HG02798 (cell line): ENCODE results near the gene IRAK3.
A peak's percentile ranks its signal among the peaks of the same experiment; 100 is the strongest.

Source experiments
- ATAC-seq: cut with Tn5 transposase; IDR thresholded peaks from one replicate; pipeline ENCODE4 v1.9.1; 2021; ENCODE audit warnings: mild to moderate bottlenecking; ENCODE audit not compliant: unreplicated experiment, poor library complexity

IRAK3 gene

DNA sequence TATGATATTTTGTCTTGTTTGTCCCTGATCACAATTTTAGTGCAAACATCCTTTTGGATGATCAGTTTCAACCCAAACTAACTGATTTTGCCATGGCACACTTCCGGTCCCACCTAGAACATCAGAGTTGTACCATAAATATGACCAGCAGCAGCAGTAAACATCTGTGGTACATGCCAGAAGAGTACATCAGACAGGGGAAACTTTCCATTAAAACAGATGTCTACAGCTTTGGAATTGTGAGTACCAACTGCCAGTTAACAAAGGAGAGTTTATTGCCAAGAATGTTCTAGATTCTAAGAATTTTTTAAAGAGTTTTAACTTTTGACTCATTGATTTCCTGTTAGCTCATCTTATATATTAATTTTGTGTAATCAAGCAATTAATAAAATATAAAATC lies 55.4 kb downstream of the IRAK3 start:
- no peak for ATAC-seq

DNA sequence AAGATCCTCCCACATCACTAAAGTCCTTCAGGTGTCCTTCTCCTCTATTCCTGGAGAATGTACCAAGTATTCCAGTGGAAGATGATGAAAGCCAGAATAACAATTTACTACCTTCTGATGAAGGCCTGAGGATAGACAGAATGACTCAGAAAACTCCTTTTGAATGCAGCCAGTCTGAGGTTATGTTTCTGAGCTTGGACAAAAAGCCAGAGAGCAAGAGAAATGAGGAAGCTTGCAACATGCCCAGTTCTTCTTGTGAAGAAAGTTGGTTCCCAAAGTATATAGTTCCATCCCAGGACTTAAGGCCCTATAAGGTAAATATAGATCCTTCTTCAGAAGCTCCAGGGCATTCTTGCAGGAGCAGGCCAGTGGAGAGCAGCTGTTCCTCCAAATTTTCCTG lies 58.7 kb downstream of the IRAK3 start:
- ATAC-seq, result no peak

DNA sequence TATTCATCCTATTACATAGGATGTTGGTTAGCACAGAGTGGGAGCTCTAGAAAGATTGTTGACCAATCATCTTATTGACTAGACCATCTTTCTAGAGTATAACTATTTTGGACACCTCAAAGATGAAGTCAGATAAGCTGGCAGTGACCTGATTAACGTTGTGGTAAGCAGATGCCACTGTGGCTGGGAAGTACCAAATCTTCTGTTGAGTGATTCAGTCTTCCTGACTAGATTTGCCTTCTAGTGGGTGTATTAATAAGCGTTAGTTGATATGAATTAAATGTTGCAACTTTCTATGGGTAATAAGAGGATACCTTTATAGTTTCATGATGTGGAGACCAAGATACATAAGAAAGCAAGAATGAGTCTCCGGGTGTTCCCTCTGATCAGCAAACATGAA lies 62.0 kb downstream of the IRAK3 start:
- ATAC-seq, result no peak

DNA sequence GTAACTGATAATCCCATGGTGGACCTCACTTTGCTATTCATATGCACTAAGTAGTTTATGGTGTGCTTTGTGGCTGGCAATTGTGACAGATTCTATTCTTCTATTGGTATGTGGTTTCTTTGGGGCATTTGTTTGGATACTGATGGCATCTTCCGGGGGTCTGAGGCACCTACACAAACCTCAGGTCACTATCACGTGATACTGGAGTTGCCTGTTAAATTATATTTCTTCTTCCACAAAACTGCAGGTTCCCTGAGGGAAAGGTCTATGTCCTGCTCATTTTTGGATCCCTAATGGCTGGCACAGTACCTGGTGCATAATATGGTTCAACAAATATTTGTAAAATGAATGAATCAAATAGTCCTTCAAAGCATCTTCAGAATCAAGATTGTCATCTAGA lies 63.8 kb downstream of the IRAK3 start:
- ATAC-seq, result no peak

DNA sequence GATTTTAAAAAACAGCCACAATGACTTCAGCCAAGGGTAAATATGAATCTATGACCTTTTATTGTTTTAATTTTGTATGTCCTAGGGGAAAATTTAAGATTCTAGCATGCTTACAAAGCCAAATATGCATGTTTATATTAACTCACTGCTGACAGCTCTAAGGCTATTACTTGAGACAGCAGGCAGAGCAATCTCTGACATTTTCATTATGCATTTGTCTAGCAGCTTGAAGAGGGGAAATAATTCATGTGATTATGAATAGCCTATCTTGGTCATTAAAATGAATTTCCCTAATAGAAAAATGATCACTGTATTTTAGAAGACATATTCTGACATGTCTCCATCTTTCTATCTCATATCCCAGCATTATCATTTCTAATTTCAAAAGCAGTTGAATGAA lies 66.7 kb downstream of the IRAK3 start:
- no peak for ATAC-seq

DNA sequence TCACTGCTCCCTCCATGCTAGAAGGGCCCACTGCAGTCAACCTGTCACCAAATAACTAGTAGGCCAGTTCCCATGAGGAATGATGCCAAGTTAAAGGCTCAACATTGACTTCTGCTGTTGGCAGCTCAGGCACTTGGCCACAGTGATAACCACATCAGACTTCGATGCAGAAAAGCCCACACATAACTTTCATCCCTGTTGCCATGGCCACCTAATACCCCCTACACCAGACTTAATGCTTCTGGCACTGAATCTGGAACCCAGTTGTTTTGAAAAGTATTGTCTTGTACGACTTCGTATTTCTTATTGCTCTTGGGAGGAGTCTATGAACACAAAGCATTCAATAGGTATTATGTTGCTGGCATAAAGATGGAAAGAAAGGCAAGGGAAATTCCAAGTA lies 69.0 kb downstream of the IRAK3 start:
- ATAC-seq, result no peak

DNA sequence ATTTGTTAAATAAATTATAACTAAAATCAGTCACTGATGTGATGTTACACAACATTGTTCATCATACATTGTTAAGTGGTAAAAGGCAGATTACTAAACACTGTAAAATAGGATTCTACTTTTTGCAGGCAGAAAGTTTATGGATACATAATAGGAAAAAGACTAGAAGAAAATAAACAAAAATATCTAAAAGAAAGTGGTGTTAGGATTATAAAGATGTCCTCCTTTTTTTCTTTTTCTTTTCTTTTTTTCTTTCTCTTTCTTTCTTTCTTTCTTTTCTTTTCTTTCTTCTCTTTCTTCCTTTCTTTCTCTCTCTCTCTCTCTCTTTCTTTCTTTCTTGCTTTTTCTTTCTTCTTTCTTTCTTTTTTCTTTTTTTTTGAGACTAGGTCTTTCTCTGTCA lies 73.7 kb downstream of the IRAK3 start:
- no peak for ATAC-seq

DNA sequence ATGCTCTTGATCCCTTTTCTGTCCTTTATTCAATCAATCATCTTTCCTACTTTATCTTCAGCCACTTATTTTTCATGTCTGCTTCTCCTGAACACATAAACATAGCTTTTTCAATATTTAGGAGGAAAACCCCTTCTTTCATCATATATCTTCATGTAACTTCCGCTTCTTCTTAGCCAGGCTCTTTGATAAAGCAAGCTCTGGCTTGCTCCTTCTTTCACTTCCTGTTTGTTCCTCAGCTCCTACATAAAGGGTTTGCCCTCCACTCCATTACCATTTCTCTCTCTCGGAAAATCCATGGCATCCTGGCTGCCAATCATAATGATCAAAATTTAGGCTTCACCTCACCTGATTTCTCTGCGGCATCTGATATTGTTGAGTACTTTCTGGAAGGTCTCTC lies 79.5 kb downstream of the IRAK3 start:
- no peak for ATAC-seq

DNA sequence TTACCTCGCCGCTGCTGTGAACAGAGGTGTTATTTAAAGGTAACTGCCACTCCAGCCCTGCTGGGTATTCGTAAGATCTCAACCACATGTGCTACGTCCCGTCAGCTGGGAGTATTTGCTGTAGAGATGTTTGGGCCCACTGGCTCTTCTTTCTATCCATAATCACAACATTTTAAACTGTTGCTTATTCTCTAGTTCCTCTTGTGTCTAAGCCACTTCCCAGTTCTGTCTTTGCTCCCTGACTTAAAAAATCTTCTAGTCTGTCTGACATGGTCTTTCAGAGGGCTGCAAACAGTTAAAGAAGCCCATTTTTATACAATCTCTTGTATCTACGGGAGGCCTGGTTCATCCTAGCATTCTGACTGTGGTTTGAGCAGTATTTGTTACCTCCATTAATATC lies 80.1 kb downstream of the IRAK3 start:
- no peak for ATAC-seq

DNA sequence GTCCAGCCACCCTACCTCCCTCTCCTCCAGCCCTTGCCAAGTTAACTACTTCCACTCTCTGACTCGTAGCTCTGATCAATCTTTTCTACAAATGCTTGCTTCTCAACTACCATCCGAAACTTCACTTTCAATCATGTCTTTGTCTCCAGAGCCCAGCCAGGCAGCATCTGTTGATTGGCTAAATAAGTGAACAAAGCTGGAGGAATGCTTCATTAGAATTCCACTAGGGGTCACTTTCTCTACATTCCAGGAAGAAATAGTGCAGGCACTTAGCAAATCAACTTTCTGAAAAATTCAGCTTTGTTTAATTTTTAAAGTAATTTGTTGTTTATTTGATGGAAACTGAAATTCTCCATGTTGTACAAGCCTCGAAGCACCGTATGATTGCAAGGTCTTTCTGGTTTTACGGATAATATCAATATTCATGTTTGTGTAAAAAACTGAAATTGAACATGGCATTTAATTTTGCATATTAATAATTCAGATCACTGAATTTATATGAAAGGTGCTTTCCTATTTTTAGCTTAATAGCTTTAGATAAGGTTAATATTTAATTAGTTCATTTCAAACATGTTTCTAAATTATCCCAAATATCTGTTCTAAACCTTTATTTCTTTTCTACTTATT lies 80.9 kb downstream of the IRAK3 start:
- ATAC-seq, result peak; percentile 55

DNA sequence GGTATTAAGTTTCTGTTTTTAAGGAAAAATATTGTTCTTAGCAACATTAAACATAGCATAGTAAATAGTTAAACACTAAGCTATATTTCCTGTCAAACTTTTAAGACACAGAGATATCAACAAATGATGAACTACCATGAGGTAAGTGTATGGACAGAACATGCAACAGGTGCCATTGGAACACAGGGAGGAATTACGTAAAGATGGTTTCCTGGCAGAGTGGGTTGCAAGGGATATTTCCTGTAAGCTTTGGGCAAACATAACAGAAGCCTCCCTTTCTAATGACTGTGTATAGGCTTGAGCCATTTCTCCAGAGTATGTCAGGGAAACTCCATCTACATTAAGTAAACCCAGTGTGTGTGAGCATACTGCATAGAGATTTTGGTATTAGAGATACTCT lies 81.6 kb downstream of the IRAK3 start:
- no peak for ATAC-seq

DNA sequence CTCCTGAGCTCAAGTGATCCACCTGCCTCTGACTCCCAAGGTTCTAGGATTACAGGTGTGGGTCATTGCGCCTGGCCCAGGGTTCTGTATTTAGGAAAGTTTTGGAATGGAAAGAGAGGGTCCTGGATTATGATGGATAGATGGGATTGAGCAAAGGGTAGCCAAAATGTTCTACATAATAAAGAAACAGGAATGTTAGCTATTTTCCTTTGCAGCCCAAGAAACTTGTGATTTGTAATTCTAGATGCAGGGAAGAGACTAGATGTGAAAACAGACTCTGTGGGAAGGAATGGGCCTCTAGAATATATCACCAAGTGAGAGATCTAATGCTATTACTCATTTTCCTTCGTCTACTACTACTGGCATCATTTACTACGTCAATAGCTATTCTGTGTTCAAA lies 83.6 kb downstream of the IRAK3 start:
- ATAC-seq, result no peak

DNA sequence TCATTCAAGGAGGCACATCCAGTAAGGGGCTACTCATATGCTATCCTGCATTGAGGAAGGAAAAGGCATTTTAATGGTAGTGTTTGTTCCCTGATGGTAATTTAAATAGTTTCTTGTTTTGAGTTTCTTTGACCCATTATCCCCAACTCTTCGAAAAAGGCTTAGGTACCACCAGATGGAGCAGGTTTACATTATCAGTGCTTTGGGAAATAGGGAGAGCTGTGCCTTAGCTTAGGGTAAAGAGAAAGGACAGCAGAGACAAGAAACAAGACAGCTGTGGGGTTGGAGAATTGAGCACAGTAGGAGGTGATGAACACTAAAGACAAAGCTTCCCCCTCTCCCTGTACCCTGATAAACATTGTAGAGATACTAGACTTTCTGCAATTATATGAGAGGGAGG lies 84.1 kb downstream of the IRAK3 start:
- ATAC-seq, result no peak

DNA sequence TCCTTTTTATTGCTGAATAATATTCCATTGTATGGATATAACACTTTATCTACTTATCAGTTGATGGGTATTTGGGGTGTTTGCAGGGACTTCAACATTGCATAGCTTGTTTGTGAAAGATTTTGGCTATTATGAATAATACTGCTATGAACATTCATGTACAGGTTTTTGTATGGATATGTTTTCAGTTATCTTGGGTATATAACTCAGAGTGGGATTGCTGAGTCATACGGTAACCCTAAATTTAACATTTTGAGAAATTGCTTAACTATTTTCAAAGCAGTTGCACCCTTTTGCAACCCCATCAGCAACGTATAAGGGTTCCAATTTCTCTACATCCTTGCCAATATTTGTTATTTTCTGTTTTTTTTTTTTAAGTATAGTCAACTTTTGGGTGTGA lies 86.0 kb downstream of the IRAK3 start:
- ATAC-seq, result peak; percentile 36

DNA sequence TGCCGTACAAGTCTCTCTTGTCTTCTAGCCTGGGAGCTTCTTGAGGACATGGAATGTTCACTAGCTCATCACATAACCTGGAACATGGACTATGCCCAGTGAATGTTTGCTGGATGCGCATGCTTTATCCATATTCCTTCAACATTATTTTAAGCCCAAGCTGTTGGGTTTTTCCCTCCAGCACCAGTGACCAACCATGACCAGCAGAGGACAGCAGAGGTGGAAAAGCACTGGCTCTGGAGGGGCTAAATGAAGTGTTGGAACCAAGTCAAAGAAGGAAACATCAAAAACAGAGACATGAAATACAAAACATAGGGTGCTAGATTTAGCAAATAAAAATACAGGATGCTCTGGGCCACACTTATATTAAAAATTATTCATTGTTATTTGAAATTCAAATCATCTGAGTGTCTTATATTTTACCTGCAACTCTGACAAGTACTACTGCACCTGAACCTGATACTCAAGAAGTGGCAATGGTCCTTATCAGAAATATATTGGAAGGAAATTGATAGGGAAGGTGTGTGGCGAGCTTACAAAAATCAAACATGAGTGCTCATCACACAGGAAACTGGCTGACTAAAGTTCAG lies 90.2 kb downstream of the IRAK3 start:
- ATAC-seq, result peak; percentile 44

DNA sequence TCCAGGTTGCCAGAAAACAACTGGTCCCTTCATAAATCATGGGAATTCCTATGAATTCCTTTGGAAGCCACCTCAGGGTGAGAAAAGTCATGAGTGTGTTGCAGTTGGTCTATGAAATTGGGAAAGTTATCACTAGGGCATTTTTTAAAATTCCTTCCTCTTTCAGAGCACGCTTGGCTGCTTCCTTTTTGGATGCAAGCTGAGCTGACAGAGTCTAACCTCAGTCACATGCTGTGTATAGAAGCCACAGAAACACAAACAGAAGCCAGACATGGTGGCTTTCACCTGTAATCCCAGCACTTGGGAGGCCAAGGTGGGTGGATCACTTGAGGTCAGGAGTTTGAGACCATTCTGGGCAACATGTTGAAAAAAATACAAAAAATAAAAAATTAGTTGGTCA lies 91.5 kb downstream of the IRAK3 start:
- no peak for ATAC-seq

DNA sequence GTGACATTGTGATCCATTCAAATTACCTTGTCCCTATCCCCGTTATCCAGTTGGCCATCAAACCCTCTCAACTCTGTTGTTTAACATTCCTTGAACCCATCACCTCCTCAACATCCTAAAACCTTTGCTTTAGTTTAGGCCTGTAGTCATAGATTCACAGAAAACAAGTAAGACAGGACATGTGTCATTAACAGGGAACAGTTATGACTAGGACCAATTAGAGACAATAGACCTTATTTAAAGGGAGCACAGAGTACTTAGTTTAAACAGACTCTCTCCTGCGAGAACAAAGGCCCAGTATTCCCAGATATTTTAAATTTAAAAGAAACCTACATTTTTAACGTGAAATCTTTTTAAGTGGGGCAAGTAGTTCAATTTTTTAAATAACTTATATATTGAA lies 93.2 kb downstream of the IRAK3 start:
- no peak for ATAC-seq

DNA sequence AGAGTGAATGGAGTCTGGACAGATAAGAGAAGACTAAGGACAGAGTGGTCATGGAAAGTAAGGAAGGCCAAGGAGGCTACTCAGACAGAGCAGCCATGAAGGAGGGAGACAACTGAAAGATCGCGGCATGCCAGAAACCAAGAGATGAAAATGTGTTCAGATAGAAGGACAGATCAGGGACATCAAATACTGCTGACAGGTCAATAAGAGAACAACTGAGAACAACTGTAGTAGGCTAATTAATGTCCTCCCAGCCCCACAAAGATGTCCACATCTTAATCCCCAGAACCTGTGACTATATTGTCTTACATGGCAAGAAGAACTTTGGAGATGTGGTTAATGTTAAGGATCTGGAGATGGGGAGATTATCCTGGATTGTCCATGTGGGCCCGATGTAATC lies 98.3 kb downstream of the IRAK3 start:
- no peak for ATAC-seq

DNA sequence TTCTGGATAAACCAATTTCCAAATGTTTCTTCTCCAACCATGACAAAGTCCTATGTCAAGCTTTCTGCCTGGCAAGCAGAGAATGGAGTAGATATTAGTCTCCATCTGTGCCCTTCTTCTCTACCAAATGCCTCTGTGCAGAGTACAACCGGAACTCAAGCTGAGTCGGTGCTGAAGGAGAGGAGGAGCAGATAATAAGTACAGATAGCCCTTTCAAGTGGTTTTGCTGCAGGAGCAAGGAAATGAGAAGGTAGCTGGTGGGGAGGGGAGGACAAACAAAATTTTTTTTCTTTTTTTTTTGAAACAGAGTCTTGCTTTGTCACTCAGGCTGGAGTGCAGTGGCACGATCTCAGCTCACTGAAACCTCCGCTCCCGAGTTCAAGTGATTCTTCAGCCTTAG lies 99.1 kb downstream of the IRAK3 start:
- ATAC-seq, result no peak

DNA sequence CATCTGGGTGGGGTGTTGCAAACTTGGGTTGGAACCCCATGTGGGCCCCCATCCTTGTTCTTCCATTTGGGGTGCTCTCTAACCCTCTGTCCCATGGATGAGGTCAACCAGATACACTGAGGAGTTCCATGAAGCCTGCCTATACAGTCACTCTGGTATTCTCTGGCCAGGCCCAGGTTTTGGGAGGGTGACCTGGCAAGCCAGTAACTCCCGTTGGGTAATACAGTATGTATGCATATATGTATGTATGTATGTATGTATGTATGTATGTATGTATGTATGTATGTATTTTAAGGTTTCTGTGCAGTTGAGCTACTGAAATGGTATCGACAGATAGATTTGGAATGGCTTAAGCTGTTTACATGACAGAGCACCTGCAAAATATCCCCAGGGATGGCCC lies 100.5 kb downstream of the IRAK3 start:
- ATAC-seq, result no peak

DNA sequence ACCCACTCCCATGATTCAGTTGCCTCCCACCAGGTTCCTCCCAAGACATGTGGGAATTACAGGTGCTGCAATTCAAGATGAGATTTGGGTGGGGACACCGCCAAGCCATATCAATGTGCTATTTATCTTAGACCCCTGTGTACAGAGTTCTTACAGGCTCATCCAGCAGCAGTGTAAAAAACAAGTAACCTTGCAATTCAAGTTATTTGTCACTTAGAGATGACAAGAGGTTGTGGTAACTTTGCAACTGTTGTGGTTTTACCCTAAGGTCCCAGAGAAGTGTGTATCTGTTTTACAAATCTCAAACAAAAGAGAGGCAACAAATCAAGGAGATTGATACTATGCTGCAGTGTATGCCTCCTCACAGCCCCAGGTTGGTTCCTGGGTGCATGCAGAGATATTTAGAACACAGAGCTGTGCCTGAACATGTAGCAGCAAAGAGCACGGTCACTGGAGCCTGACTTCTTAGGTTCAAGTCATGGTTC lies 101.7 kb downstream of the IRAK3 start:
- ATAC-seq, result no peak

DNA sequence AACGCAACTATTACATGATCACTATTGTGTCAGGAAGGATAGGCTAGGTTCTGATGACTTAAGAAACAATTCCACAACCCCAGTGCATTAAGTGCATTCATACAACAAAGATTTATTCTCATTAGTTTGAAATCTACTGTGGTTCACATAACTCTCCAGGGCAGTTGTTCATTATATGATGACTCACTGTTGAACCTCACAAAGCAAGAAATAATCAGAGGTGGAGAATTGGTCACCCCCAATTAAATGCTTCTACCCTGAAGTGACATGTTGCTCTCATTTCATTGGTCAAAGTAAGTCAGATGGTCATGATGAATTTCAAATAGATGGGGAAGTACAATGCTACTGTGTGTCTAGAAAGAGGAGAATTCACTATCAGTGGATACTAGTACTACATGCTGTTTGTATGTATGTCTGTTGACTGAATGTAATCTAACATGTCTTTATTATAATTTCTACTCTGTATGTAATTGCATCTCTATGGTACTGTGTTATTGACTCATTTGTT lies 107.2 kb downstream of the IRAK3 start:
- no peak for ATAC-seq
